Body of pancreas (tissue), 4 donors: ENCODE measurements around the gene COL4A6. TPM values are rescaled to one million over a fixed set of nuclear protein-coding genes. Genes with fewer than 3 reads are reported as not detected.

Source experiments
- ATAC-seq: fragments of 150-250 bp; one replicate; pipeline ENCODE4 v1.9.1; 2016
- DNase-seq, 4 donors: peaks; one replicate each; pipeline ENCODE4 v3.0.0-alpha.2; 2019
- H3K27ac ChIP-seq, 4 donors: fragments of 200-600 bp; sonication (generic); 1 replicate in 3 of 4; 2 replicates in 1 of 4; pipeline versions ENCODE4 v1.5.1 to v1.6.1; 2016 to 2019; ENCODE audit warnings: mild to moderate bottlenecking in 1 of 4, mixed read lengths in 1 of 4, moderate library complexity in 1 of 4
- H3K27me3 ChIP-seq, 2 donors: fragments of 200-600 bp; sonication (generic); one replicate each; pipeline ENCODE4 v1.6.0; 2016; ENCODE audit warnings: mild to moderate bottlenecking in 1 of 2
- H3K36me3 ChIP-seq, 2 donors: fragments of 200-600 bp; sonication (generic); replicated peaks in 1 of 2; 2 replicates each; pipeline ENCODE4 v1.5.1; 2016; ENCODE audit warnings: low read depth in 2 of 2; ENCODE audit not compliant: insufficient read depth in 1 of 2
- H3K4me1 ChIP-seq: fragments of 200-600 bp; sonication (generic); one replicate; pipeline ENCODE4 v1.6.0; 2016
- H3K4me3 ChIP-seq, 2 donors: fragments of 200-600 bp; sonication (generic); 1 replicate in 1 of 2; 2 replicates in 1 of 2; pipeline ENCODE4 v1.5.1; 2016 to 2019
- H3K9me3 ChIP-seq, 3 donors: fragments of 200-600 bp; sonication (generic); 1 replicate in 2 of 3; 2 replicates in 1 of 3; pipeline ENCODE4 v1.5.1; 2016
- CTCF ChIP-seq, 7 experiments: fragments of 450-650 bp in 4 of 7; fragments of 200-600 bp in 3 of 7; sonication (generic) in 3 of 7; IDR thresholded peaks; one replicate each; pipeline ENCODE4 v1.5.1; 2016 to 2019; ENCODE audit warnings: antibody characterized with exemption in 7 of 7
- POLR2A ChIP-seq, 3 donors: fragments of 450-650 bp; IDR thresholded peaks; one replicate each; pipeline ENCODE4 v1.6.1; 2016; ENCODE audit warnings: antibody characterized with exemption in 3 of 3, mild to moderate bottlenecking in 2 of 3
- WGBS, 2 donors: methylation state at CpG; one replicate each; pipeline ENCODE4 v1.1.5; 2017; 5-methylcytosine and 5-hydroxymethylcytosine counted together
- intact Hi-C: fragments of 100-400 bp; cut with DNase I; formaldehyde crosslinking; loops from one replicate; pipeline ENCODE4 v1.15.1; 2023
- total RNA-seq, 2 donors: library from RNA; depleted of rRNA; stranded (reverse); fragments of >200 nt; gene quantifications; one replicate each; pipeline ENCODE4 v1.1.0, GENCODE V29; 2016

The COL4A6 gene
- total RNA-seq, 2 donors from 2014 or later: under 0.01 to 0.52 TPM

DNA sequence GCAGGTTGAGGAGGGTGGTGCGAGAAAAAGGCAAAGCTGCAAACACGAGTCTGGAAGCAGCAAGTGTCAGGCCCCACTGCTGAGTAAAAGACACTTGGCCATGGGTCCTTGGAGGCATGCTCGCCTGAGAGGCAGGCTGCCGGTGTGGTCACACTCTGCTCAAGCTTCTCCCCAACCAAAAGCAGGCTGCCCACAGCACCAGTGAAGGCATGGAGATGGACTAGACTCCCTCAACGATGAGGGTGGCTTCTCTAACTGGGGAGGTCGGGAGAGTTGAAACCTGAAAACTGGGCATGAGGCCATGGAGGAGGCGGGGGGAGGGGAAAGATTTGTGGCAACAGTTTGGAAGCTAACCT, 260.1 kb downstream of the COL4A6 start:
- no peaks in the 10 kb centered on the region for H3K4me1 ChIP-seq
- no peaks in the 10 kb centered on the region for H3K36me3 ChIP-seq
- DNase-seq (no peak), ATAC-seq (no peak)
- intact Hi-C loops: no loop called here
- no peaks in the 10 kb centered on the region for H3K9me3 ChIP-seq
- no peaks in the 10 kb centered on the region for H3K27me3 ChIP-seq
- 54 to 77% methylated on average over 5 to 7 of the region's 7 CpGs for whole genome bisulfite sequencing, 2 donors
- no peak overlapping the region for H3K27ac ChIP-seq
- H3K4me3 ChIP-seq: no peak overlapping the region
- TF ChIP-seq POLR2A (IDR thresholded peaks at IDR 0.05): no peak
- no peak for TF ChIP-seq CTCF (IDR thresholded peaks at IDR 0.05)

DNA sequence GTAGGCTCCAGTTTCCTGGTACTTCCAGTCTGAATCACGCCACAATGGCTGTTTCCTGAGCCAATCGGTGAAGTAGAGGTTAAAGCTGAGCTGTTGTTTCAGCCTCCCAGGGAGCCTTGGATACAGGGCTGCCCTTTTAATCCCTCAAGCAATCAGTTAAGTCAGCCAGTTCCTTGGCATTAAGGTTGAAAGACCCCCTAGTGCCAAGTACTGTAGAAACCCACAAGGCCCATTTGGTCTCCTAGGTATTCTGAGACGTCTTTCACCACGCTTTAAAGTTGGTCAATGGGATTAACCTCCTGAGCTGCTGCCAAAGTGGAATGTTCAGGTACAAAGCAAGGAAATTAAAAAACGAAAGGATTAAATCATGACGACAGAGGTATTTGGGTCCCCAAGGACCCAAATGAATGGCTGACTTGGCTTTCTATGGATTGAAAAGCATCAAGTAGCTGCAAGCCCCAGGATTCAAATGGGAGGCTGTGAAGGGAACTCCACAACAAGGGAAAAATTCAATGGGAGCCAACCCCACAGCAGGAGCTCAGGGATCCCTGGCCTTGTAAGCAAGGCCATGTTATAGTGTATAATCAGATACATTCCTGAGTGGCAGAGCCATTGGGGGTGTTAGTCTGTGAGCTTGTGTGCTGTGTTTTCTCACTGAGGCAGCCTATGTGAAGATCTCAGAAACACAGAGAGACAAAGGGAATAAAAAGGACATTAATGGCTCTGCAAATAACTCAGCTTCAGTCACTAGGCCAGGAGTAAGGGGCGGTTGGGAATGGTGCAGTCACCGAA, 260.7 kb downstream of the COL4A6 start:
- WGBS, 2 donors: 82 to 89% methylated on average over 6 to 7 of the region's 8 CpGs
- no peak overlapping the region for H3K27ac ChIP-seq
- TF ChIP-seq POLR2A (IDR thresholded peaks at IDR 0.05) (no peak), CTCF (IDR thresholded peaks at IDR 0.05) (no peak)

GRCh38 chrX:108173874-108174273, 264.3 kb downstream of the COL4A6 start:
- no peak overlapping the region for H3K27ac ChIP-seq
- H3K4me3 ChIP-seq: no peak overlapping the region
- intact Hi-C loops: no loop called here
- ATAC-seq (no peak), DNase-seq (no peak)
- no peaks in the 10 kb centered on the region for H3K4me1 ChIP-seq
- no peak for TF ChIP-seq CTCF (IDR thresholded peaks at IDR 0.05)
- TF ChIP-seq POLR2A (IDR thresholded peaks at IDR 0.05): no peak
- no peaks in the 10 kb centered on the region for H3K27me3 ChIP-seq
- 44 to 50% methylated on average over 3 of the region's 3 CpGs for WGBS, 2 donors
- H3K36me3 ChIP-seq: no peaks in the 10 kb centered on the region
- no peaks in the 10 kb centered on the region for H3K9me3 ChIP-seq

More for the DNA sequence above, 260.7 kb downstream of the COL4A6 start:
- no peaks in the 10 kb centered on the region for H3K4me1 ChIP-seq
- ATAC-seq (no peak), DNase-seq (no peak)
- no peak overlapping the region for H3K4me3 ChIP-seq
- no peaks in the 10 kb centered on the region for H3K9me3 ChIP-seq
- H3K36me3 ChIP-seq: no peaks in the 10 kb centered on the region
- intact Hi-C loops: no loop called here
- no peaks in the 10 kb centered on the region for H3K27me3 ChIP-seq

DNA sequence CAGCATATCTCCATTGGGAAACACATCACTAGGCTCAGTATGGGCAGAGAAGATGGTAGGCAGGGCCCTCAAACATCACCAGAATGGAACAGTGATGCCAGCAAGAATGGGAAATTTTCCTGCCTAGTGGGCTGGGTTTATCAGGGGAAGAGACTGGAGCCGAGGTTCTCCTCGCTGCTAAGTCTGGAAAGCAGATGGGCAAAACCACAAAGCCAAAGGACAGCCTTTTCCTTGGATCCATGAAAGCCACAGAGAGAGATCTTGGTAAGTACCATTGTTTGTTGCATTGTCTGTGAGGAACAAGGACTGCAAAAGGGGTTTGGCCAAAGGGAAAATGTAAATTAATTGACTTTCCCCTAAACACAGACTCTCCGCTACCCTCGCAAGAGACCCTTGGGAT, 266.6 kb downstream of the COL4A6 start:
- Histone ChIP-seq H3K9me3 (no peaks in the 10 kb centered on the region), H3K27ac (no peak overlapping the region), H3K27me3 (no peaks in the 10 kb centered on the region), H3K4me3 (no peak overlapping the region), H3K36me3 (no peaks in the 10 kb centered on the region), H3K4me1 (no peaks in the 10 kb centered on the region)
- no peak for TF ChIP-seq POLR2A (IDR thresholded peaks at IDR 0.05)
- no peak for TF ChIP-seq CTCF (IDR thresholded peaks at IDR 0.05)
- WGBS, 2 donors: 75 to 94% methylated on average over 2 to 4 of the region's 4 CpGs
- intact Hi-C loops: no loop called here
- DNase-seq: no peak
- no peak for ATAC-seq

GRCh38 chrX:108169768-108170167, 268.5 kb downstream of the COL4A6 start:
- H3K27ac ChIP-seq: no peak overlapping the region
- WGBS, 2 donors: 86 to 96% methylated on average over 1 to 3 of the region's 3 CpGs
- intact Hi-C loops: no loop called here
- no peaks in the 10 kb centered on the region for H3K9me3 ChIP-seq
- ATAC-seq (no peak), DNase-seq (no peak)
- no peak overlapping the region for H3K4me3 ChIP-seq
- no peaks in the 10 kb centered on the region for H3K27me3 ChIP-seq
- H3K36me3 ChIP-seq: no peaks in the 10 kb centered on the region
- TF ChIP-seq POLR2A (IDR thresholded peaks at IDR 0.05): no peak
- no peak for TF ChIP-seq CTCF (IDR thresholded peaks at IDR 0.05)
- H3K4me1 ChIP-seq: no peaks in the 10 kb centered on the region
